ENCODE measurements around the gene H1-8.
"Not testable (repeated sequence)": the region's sequence is repeated elsewhere in the genome, so short reads cannot be mapped to it uniquely, and the experiment has no call there.

H1-8 gene

GRCh38 chr3:129543156-129543790 is at the start of gene H1-8:
Gene H1-8, plus strand, starts transcription at chr3:129543175. Its CDS starts 44 bp downstream, at chr3:129543219.
- no peaks in the 10 kb centered on the region for H3K4me1 ChIP-seq (ENCODE audit: control insufficient read depth, insufficient read depth, low read length)
- H3K4me3 ChIP-seq (ENCODE audit: low read depth, low read length): no peak within 1 kb of the TSS
- H3K27me3 ChIP-seq (ENCODE audit: control insufficient read depth, insufficient read depth, low read length): no peaks in the 10 kb centered on the region
- no peaks in the 10 kb centered on the region for H3K36me3 ChIP-seq (ENCODE audit: control insufficient read depth, insufficient read depth, low read length)
- H3K9me3 ChIP-seq (ENCODE audit: control insufficient read depth, insufficient read depth, low read length): no peaks in the 10 kb centered on the region
- no peak within 1 kb of the TSS for H3K9ac ChIP-seq (ENCODE audit: low read depth, low read length)

- H3K27me3 ChIP-seq (ENCODE audit: control insufficient read depth, insufficient read depth, low read length): no peaks in the 10 kb centered on the region
- H3K9ac ChIP-seq (ENCODE audit: low read depth, low read length): no peak overlapping the region
- H3K4me3 ChIP-seq (ENCODE audit: low read depth, low read length): no peak overlapping the region
- peaks cover 4% of the 10 kb centered on the region for H3K4me1 ChIP-seq (ENCODE audit: control insufficient read depth, insufficient read depth, low read length)
- no peaks in the 10 kb centered on the region for H3K9me3 ChIP-seq (ENCODE audit: control insufficient read depth, insufficient read depth, low read length)
- peaks cover 12% of the 10 kb centered on the region for H3K36me3 ChIP-seq (ENCODE audit: control insufficient read depth, insufficient read depth, low read length)
Measured at GRCh38 chr3:129493206-129493605, 49.8 kb upstream of the H1-8 start.

DNA sequence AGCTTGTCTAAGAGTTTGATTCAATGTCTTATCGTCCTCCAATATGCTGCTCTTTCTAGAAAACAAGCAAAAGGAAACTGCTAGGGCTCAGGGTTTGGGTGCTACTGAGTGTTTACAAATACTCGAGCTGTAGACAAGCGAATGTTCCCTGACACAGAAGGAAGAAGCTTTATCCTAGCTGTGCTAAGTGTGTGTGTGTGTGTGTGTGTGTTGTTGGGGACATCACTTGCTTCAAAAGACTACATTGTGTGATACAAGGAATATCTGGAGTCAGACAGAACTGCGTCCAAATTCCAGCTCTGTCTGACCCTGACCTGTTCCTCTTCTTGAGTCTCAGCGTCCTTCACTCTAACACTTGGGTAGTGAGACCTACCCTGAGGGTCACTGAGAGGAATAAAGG is 48.5 kb upstream of the H1-8 start:
- H3K36me3 ChIP-seq (ENCODE audit: control insufficient read depth, insufficient read depth, low read length): peaks cover 12% of the 10 kb centered on the region
- H3K9ac ChIP-seq (ENCODE audit: low read depth, low read length); H3K4me1 ChIP-seq (ENCODE audit: control insufficient read depth, insufficient read depth, low read length); H3K4me3 ChIP-seq (ENCODE audit: low read depth, low read length); H3K9me3 ChIP-seq (ENCODE audit: control insufficient read depth, insufficient read depth, low read length); H3K27me3 ChIP-seq (ENCODE audit: control insufficient read depth, insufficient read depth, low read length): not testable (repeated sequence)

- not testable (repeated sequence) for H3K9ac ChIP-seq (ENCODE audit: low read depth, low read length); H3K4me3 ChIP-seq (ENCODE audit: low read depth, low read length); H3K27me3 ChIP-seq (ENCODE audit: control insufficient read depth, insufficient read depth, low read length); H3K4me1 ChIP-seq (ENCODE audit: control insufficient read depth, insufficient read depth, low read length); H3K9me3 ChIP-seq (ENCODE audit: control insufficient read depth, insufficient read depth, low read length)
- peaks cover 12% of the 10 kb centered on the region for H3K36me3 ChIP-seq (ENCODE audit: control insufficient read depth, insufficient read depth, low read length)
Measured at GRCh38 chr3:129495006-129495639, 47.9 kb upstream of the H1-8 start.

- not testable (repeated sequence) for H3K27me3 ChIP-seq (ENCODE audit: control insufficient read depth, insufficient read depth, low read length); H3K4me1 ChIP-seq (ENCODE audit: control insufficient read depth, insufficient read depth, low read length); H3K9ac ChIP-seq (ENCODE audit: low read depth, low read length); H3K4me3 ChIP-seq (ENCODE audit: low read depth, low read length); H3K9me3 ChIP-seq (ENCODE audit: control insufficient read depth, insufficient read depth, low read length)
- H3K36me3 ChIP-seq (ENCODE audit: control insufficient read depth, insufficient read depth, low read length): peaks cover 24% of the 10 kb centered on the region
Measured at GRCh38 chr3:129497876-129498275, 45.1 kb upstream of the H1-8 start.

- not testable (repeated sequence) for H3K4me1 ChIP-seq (ENCODE audit: control insufficient read depth, insufficient read depth, low read length); H3K9me3 ChIP-seq (ENCODE audit: control insufficient read depth, insufficient read depth, low read length); H3K4me3 ChIP-seq (ENCODE audit: low read depth, low read length); H3K27me3 ChIP-seq (ENCODE audit: control insufficient read depth, insufficient read depth, low read length); H3K9ac ChIP-seq (ENCODE audit: low read depth, low read length)
- H3K36me3 ChIP-seq (ENCODE audit: control insufficient read depth, insufficient read depth, low read length): peaks cover 30% of the 10 kb centered on the region
Measured at GRCh38 chr3:129498603-129499488, 44.1 kb upstream of the H1-8 start.

GRCh38 chr3:129499604-129500333 is 43.2 kb upstream of the H1-8 start:
- not testable (repeated sequence) for H3K4me3 ChIP-seq (ENCODE audit: low read depth, low read length); H3K9ac ChIP-seq (ENCODE audit: low read depth, low read length); H3K27me3 ChIP-seq (ENCODE audit: control insufficient read depth, insufficient read depth, low read length); H3K4me1 ChIP-seq (ENCODE audit: control insufficient read depth, insufficient read depth, low read length); H3K9me3 ChIP-seq (ENCODE audit: control insufficient read depth, insufficient read depth, low read length)
- H3K36me3 ChIP-seq (ENCODE audit: control insufficient read depth, insufficient read depth, low read length): peaks cover 33% of the 10 kb centered on the region

DNA sequence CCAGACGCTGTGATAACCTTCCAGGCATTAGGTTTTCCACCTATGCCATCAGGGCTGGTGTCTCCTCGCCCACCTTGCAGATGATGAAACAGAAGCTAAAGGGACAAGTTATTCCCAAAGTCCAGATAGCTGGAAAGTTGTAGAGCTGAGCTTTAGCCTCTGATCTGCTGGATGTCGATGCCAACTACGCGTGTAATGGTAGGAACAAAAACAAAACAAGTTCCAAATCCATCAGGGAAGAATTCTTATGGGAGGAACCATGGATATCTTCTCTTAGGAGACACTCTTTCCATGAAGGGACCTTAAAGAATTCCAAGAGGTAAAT is 42.7 kb upstream of the H1-8 start:
- Histone ChIP-seq H3K9me3 (ENCODE audit: control insufficient read depth, insufficient read depth, low read length) (no peaks in the 10 kb centered on the region), H3K4me1 (ENCODE audit: control insufficient read depth, insufficient read depth, low read length) (no peaks in the 10 kb centered on the region), H3K9ac (ENCODE audit: low read depth, low read length) (no peak overlapping the region)

GRCh38 chr3:129501630-129502029 is 41.3 kb upstream of the H1-8 start:
- Histone ChIP-seq H3K9ac (ENCODE audit: low read depth, low read length) (no peak overlapping the region), H3K4me3 (ENCODE audit: low read depth, low read length) (no peak overlapping the region), H3K27me3 (ENCODE audit: control insufficient read depth, insufficient read depth, low read length) (no peaks in the 10 kb centered on the region), H3K4me1 (ENCODE audit: control insufficient read depth, insufficient read depth, low read length) (no peaks in the 10 kb centered on the region), H3K9me3 (ENCODE audit: control insufficient read depth, insufficient read depth, low read length) (no peaks in the 10 kb centered on the region), H3K36me3 (ENCODE audit: control insufficient read depth, insufficient read depth, low read length) (peaks cover 21% of the 10 kb centered on the region)

More for the DNA sequence above, 42.7 kb upstream of the H1-8 start:
- Histone ChIP-seq H3K4me3 (ENCODE audit: low read depth, low read length) (no peak overlapping the region), H3K27me3 (ENCODE audit: control insufficient read depth, insufficient read depth, low read length) (no peaks in the 10 kb centered on the region), H3K36me3 (ENCODE audit: control insufficient read depth, insufficient read depth, low read length) (peaks cover 33% of the 10 kb centered on the region)

DNA sequence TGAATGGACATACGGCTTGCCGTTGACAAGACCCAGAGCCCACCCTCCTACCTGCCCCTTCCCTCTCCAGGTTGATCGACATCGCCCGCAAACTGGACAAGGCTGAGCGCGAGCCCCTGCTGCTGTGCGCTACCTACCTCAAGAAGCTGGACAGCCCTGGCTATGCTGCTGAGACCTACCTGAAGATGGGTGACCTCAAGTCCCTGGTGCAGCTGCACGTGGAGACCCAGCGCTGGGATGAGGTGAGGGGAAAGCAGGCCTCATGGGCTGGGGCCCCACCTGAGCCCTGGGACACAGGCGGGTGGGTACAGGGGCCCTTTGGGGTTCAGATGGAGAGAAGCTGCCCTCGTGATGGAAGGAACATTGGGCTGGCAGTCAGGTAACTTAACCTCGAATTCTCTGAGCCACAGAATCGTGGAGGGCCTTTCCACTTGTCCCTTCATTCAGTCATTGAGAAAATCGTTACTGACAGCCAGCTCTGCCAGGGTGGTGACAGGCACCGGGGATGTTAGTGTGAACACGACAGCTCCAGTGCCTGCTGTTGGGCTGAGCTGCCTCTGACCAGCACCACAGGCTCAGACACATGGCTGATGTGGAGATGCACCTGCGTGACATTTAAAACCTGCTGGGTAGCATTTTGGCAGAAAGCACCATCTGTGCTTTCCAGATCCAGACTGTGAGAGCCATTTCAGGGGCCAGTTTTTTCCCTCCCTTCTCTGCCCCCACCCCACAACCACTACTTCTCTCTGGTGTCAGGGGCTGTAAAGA is 40.1 kb upstream of the H1-8 start:
- Histone ChIP-seq H3K9me3 (ENCODE audit: control insufficient read depth, insufficient read depth, low read length) (no peaks in the 10 kb centered on the region), H3K4me3 (ENCODE audit: low read depth, low read length) (no peak overlapping the region), H3K27me3 (ENCODE audit: control insufficient read depth, insufficient read depth, low read length) (no peaks in the 10 kb centered on the region), H3K4me1 (ENCODE audit: control insufficient read depth, insufficient read depth, low read length) (no peaks in the 10 kb centered on the region), H3K36me3 (ENCODE audit: control insufficient read depth, insufficient read depth, low read length) (peaks cover 20% of the 10 kb centered on the region), H3K9ac (ENCODE audit: low read depth, low read length) (no peak overlapping the region)

Data from iPS-15b (cell line).